Endothelial cell of umbilical vein (primary cell): ENCODE measurements around the gene ANGPTL1. TPM values are rescaled to one million over a fixed set of nuclear protein-coding genes. Genes with fewer than 3 reads are reported as not detected.

Experiments
- BruUV-seq: library from RNA; stranded (reverse); fragments of 400-500 nt; replicated peaks from 2 replicates; lab custom pipeline; 2021; lab: Mats Ljungman, UMichigan
- CTCF ChIA-PET: fragments of 300-600, 350-600 bp; sonication (Branson Sonifier 250); formaldehyde crosslinking; loops from one replicate; lab custom pipeline; 2021; ENCODE audit warnings: antibody characterized with exemption, inconsistent platforms; lab: Charles Lee
- POLR2A ChIA-PET: fragments of 300-600, 350-600 bp; sonication (Branson Sonifier 250); formaldehyde crosslinking; loops from one replicate; lab custom pipeline; 2021; ENCODE audit warnings: antibody characterized with exemption, inconsistent platforms; lab: Charles Lee
- DNase-seq: peaks from one replicate; pipeline ENCODE4 v3.0.0-alpha.2; 2011; ENCODE audit warnings: low read depth, low spot score
- FAIRE-seq: peaks from 2 replicates; lab custom pipeline; 2011; peaks lifted over from hg19 to GRCh38; lab: Jason Lieb, UNC
- H2AFZ ChIP-seq: 2 replicates; pipeline ENCODE4 v1.6.0; 2012; ENCODE audit warnings: low read depth, low read length, control low read depth, inconsistent platforms
- H3K27ac ChIP-seq: 2 replicates; pipeline ENCODE4 v1.5.1; 2011; ENCODE audit warnings: low read depth, mild to moderate bottlenecking, control low read depth, low read length, moderate library complexity; ENCODE audit not compliant: insufficient read depth
- H3K27me3 ChIP-seq, 2 experiments: 2 replicates each; pipeline versions ENCODE4 v1.6.0 to v1.6.1; 2011; ENCODE audit warnings: low read length in 2 of 2, mixed read lengths in 1 of 2; ENCODE audit not compliant: control insufficient read depth in 2 of 2, insufficient read depth in 2 of 2
- H3K36me3 ChIP-seq, 2 experiments: 2 replicates in 1 of 2; 3 replicates in 1 of 2; pipeline ENCODE4 v1.5.1; 2011; ENCODE audit warnings: low read length in 2 of 2, mild to moderate bottlenecking in 1 of 2, moderate library complexity in 1 of 2; ENCODE audit not compliant: control insufficient read depth in 2 of 2, insufficient read depth in 2 of 2; ENCODE audit errors: extremely low read depth in 1 of 2
- H3K4me1 ChIP-seq: 3 replicates; pipeline ENCODE4 v1.5.1; 2011; ENCODE audit warnings: mild to moderate bottlenecking, low read length; ENCODE audit not compliant: control insufficient read depth, insufficient read depth; ENCODE audit errors: extremely low read depth
- H3K4me2 ChIP-seq: 2 replicates; pipeline ENCODE4 v1.6.1; 2011; ENCODE audit warnings: low read length, control low read depth, mixed read lengths; ENCODE audit not compliant: insufficient read depth
- H3K4me3 ChIP-seq, 3 experiments: fragments of 200-600 bp in 1 of 3; sonication (generic), shearing (Covaris generic) in 1 of 3; replicated peaks in 1 of 3; 2 replicates each; pipeline ENCODE4 v1.5.1; 2011 to 2016; ENCODE audit warnings: control low read depth in 3 of 3, low read length in 3 of 3, mild to moderate bottlenecking in 2 of 3, inconsistent platforms in 1 of 3, low read depth in 1 of 3, moderate library complexity in 1 of 3; ENCODE audit not compliant: insufficient read depth in 1 of 3
- H3K79me2 ChIP-seq: 2 replicates; pipeline ENCODE4 v1.6.0; 2012; ENCODE audit warnings: low read length, inconsistent platforms; ENCODE audit not compliant: control insufficient read depth, insufficient read depth
- H3K9ac ChIP-seq: replicated peaks from 2 replicates; pipeline ENCODE3; 2011; ENCODE audit warnings: low read length, control low read depth; ENCODE audit not compliant: insufficient read depth; ENCODE audit errors: extremely low read depth
- H3K9me1 ChIP-seq: replicated peaks from 3 replicates; pipeline ENCODE4 v1.6.0; 2011; ENCODE audit warnings: mild to moderate bottlenecking, low read length; ENCODE audit not compliant: control insufficient read depth, insufficient read depth; ENCODE audit errors: extremely low read depth
- H3K9me3 ChIP-seq: replicated peaks from 2 replicates; pipeline ENCODE4 v1.5.1; 2012; ENCODE audit warnings: low read length, inconsistent platforms; ENCODE audit not compliant: control insufficient read depth, insufficient read depth
- H4K20me1 ChIP-seq: replicated peaks from 2 replicates; pipeline ENCODE3; 2011; ENCODE audit warnings: mild to moderate bottlenecking, low read length; ENCODE audit not compliant: control insufficient read depth, insufficient read depth; ENCODE audit errors: extremely low read depth
- CTCF ChIP-seq, 2 donors: IDR thresholded peaks; 1 replicate in 1 of 2; 2 replicates in 1 of 2; pipeline ENCODE4 v1.5.1; 2011; ENCODE audit warnings: low read length in 2 of 2, mild to moderate bottlenecking in 2 of 2, moderate library complexity in 2 of 2, control low read depth in 1 of 2, inconsistent platforms in 1 of 2, low read depth in 1 of 2; ENCODE audit not compliant: insufficient read depth in 1 of 2; ENCODE audit errors: extremely low read depth in 1 of 2
- EZH2 ChIP-seq: IDR thresholded peaks from 2 replicates; pipeline ENCODE4 v1.6.1; 2012; ENCODE audit warnings: borderline replicate concordance, low read depth, mild to moderate bottlenecking, moderate library complexity, low read length, inconsistent platforms; ENCODE audit not compliant: severe bottlenecking
- FOS ChIP-seq: IDR thresholded peaks from 2 replicates; pipeline ENCODE4 v1.6.1; 2011; ENCODE audit warnings: mild to moderate bottlenecking, low read length, moderate library complexity, borderline replicate concordance; ENCODE audit not compliant: insufficient read depth
- GATA2 ChIP-seq: IDR thresholded peaks from 2 replicates; pipeline ENCODE4 v1.7.0; 2011; ENCODE audit warnings: low read depth, mild to moderate bottlenecking, moderate library complexity, mixed read lengths, low read length; ENCODE audit not compliant: insufficient read length, insufficient read depth
- JUN ChIP-seq: IDR thresholded peaks from 2 replicates; pipeline ENCODE4 v1.6.1; 2011; ENCODE audit warnings: borderline replicate concordance, low read depth; ENCODE audit not compliant: insufficient read length, insufficient read depth
- MAX ChIP-seq: IDR thresholded peaks from 2 replicates; pipeline ENCODE4 v1.6.1; 2011; ENCODE audit not compliant: insufficient read depth, insufficient read length
- MYC ChIP-seq: IDR thresholded peaks from one replicate; pipeline ENCODE4 v1.6.1; 2011; ENCODE audit warnings: mild to moderate bottlenecking, low read depth, low read length
- POLR2A ChIP-seq: IDR thresholded peaks from 2 replicates; pipeline ENCODE4 v1.6.1; 2012; ENCODE audit warnings: low read depth, mild to moderate bottlenecking, control low read depth, low read length
- POLR2AphosphoS5 ChIP-seq: IDR thresholded peaks from 2 replicates; pipeline ENCODE4 v1.6.1; 2012; ENCODE audit warnings: low read depth, mild to moderate bottlenecking, control low read depth, low read length, moderate library complexity; ENCODE audit not compliant: insufficient read depth
- dilution Hi-C: fragments of 300-500 bp; cut with MboI; formaldehyde crosslinking; loops from one replicate; pipeline ENCODE4 v1.15.0; 2019; ENCODE audit warnings: low sequenced_read_pairs; ENCODE audit not compliant: extremely low pct_ligation_motif_present
- intact Hi-C: fragments of 100-400 bp; cut with micrococcal nuclease; formaldehyde crosslinking; loops from one replicate; pipeline ENCODE4 v1.10.0; 2022
- polyA plus RNA-seq, 4 experiments: library from polyadenylated mRNA; depleted of rRNA in 3 of 4; stranded (reverse) in 3 of 4; unstranded in 1 of 4; fragments of >200 nt; gene quantifications; 2 replicates each; pipeline versions ENCODE4 v1.2.1 to v1.2.3, GENCODE V29; 2011 to 2012; ENCODE audit warnings: missing spikeins in 1 of 4
- total RNA-seq: library from RNA; stranded (reverse); gene quantifications from 2 replicates; pipeline ENCODE4 v1.2.3, GENCODE V29; 2021

Gene ANGPTL1
- total and polyA plus RNA-seq, 2 donors (not counting 3 experiments of a cell fraction or from before 2014, with no cell fraction given), result 0.15 TPM; not detected in 1

DNA sequence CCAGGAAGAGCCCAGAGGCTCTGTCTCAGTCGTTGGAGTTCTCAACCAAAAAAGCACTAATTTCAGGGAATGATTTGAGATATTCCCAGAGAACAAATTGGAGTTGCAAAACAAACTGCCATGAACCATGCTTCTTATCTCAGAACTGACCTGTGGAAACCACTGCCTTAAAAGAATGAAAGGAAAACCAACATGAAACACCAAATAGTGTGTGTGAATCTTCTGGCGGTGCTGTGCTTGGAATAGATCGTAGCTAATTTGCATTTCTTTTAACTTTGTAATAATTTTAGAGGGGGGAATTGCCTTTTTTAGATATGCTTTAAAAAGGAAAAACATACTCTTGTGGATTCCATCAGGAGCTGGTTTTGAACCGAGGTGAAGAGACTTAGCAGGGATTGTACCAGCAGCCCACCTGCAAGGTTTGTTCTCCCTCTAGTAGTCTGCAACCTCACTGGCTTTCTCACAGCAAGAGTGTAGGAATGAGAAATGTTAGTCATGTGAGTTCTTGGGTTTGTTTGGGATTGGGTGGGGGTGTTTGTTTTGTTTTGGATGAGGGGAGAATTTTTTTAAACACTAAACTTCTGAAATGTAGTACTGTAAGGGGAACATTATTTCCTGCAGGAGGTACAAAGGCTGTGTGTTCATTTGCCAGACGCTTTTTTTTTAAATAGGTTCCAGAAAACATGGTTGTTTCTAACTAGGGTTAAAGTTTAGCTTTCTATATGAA, 45.7 kb upstream of the ANGPTL1 start:
- Histone ChIP-seq H3K9ac (no peak overlapping the region), H2AFZ (no peak overlapping the region), H3K9me3 (no peaks in the 10 kb centered on the region), H3K27me3 (no peaks in the 10 kb centered on the region), H3K9me1 (no peaks in the 10 kb centered on the region), H3K4me2 (no peak overlapping the region), H3K36me3 (peaks cover 0 to 6% of the 10 kb centered on the region in 2 experiments), H3K4me3 (no peak overlapping the region), H3K79me2 (no peaks in the 10 kb centered on the region), H3K4me1 (no peaks in the 10 kb centered on the region), H3K27ac (no peak overlapping the region), H4K20me1 (no peaks in the 10 kb centered on the region)
- DNase-seq, result no peak
- TSS peak; percentile 13 for BruUV-seq
- intact Hi-C loops (no loop called here), dilution Hi-C loops (no loop called here)
- ChIA-PET POLR2A (no interaction called here), CTCF (interaction anchor here (2.0 to 2.4 kb wide), 3 partner anchors 10 to 86 kb away, joined by 5 to 6 read pairs (median 5); no protein-coding TSS in a partner anchor)
- no peak for FAIRE-seq
- no peak for TF ChIP-seq MAX
- no peak for TF ChIP-seq GATA2
- TF ChIP-seq EZH2, result no peak
- TF ChIP-seq POLR2A, result no peak
- TF ChIP-seq POLR2AphosphoS5, result no peak
- no peak for TF ChIP-seq FOS
- TF ChIP-seq JUN, result no peak
- TF ChIP-seq MYC, result no peak
- no peak for TF ChIP-seq CTCF (IDR thresholded peaks at IDR 0.05; ENCODE audit: extremely low read depth in 1 of 2, insufficient read depth in 1 of 2, low read depth in 1 of 2, low read length in 2 of 2)
